NOMO-1 treated with dmso at 0.1 percent for 144 hours (cell line): Measurements from ENCODE around the gene ATP2A1.
"Not testable (repeated sequence)": the region's sequence is repeated elsewhere in the genome, so short reads cannot be mapped to it uniquely, and the experiment has no call there.

Experiments
- DNase-seq: peaks from one replicate; lab custom pipeline; 2025; ENCODE audit not compliant: unreplicated experiment; lab: John Stamatoyannopoulos, UW

Gene ATP2A1

GRCh38 chr16:28858421-28858820 lies 19.9 kb upstream of the ATP2A1 start:
- DNase-seq, result no peak

- DNase-seq, result no peak
Observed at GRCh38 chr16:28859326-28859725, 19.0 kb upstream of the ATP2A1 start.

- no peak for DNase-seq
Observed at GRCh38 chr16:28863929-28864793, 14.1 kb upstream of the ATP2A1 start.

- no peak for DNase-seq
Observed at GRCh38 chr16:28865001-28865688, 13.1 kb upstream of the ATP2A1 start.

- DNase-seq, result no peak
Observed at GRCh38 chr16:28865722-28866453, 12.4 kb upstream of the ATP2A1 start.

GRCh38 chr16:28866454-28866804 lies 11.9 kb upstream of the ATP2A1 start:
- DNase-seq, result no peak

- DNase-seq, result no peak
Observed at GRCh38 chr16:28867241-28867640, 11.0 kb upstream of the ATP2A1 start.

GRCh38 chr16:28867646-28868045 lies 10.6 kb upstream of the ATP2A1 start:
- not testable (repeated sequence) for DNase-seq

GRCh38 chr16:28869201-28869600 lies 9.1 kb upstream of the ATP2A1 start:
- DNase-seq, result no peak

- DNase-seq, result no peak
Observed at GRCh38 chr16:28872952-28873351, 5.3 kb upstream of the ATP2A1 start.

GRCh38 chr16:28873543-28874201 lies 4.6 kb upstream of the ATP2A1 start:
- DNase-seq, result no peak

- DNase-seq, result no peak
Observed at GRCh38 chr16:28874406-28874805, 3.9 kb upstream of the ATP2A1 start.

- no peak for DNase-seq
Observed at GRCh38 chr16:28875134-28876018, 2.9 kb upstream of the ATP2A1 start.

- no peak for DNase-seq
Observed at GRCh38 chr16:28876019-28876659, 2.1 kb upstream of the ATP2A1 start.

GRCh38 chr16:28876973-28877654 lies 1.2 kb upstream of the ATP2A1 start:
- no peak for DNase-seq

GRCh38 chr16:28877655-28878000 lies 660 bp upstream of the ATP2A1 start:
- DNase-seq, result no peak

- DNase-seq, result no peak
Observed at GRCh38 chr16:28879261-28879840, 1.1 kb downstream of the ATP2A1 start.

- peak; percentile 77 for DNase-seq
Observed at GRCh38 chr16:28879841-28880588, 1.7 kb downstream of the ATP2A1 start.
